HG02623 (cell line): ENCODE results near the gene DUSP28.
"Not testable (repeated sequence)": the region's sequence is repeated elsewhere in the genome, so short reads cannot be mapped to it uniquely, and the experiment has no call there.

ENCODE experiments used
- ATAC-seq: cut with Tn5 transposase; IDR thresholded peaks from one replicate; pipeline ENCODE4 v1.9.1; 2021; ENCODE audit warnings: moderate library complexity; ENCODE audit not compliant: unreplicated experiment

Gene DUSP28

DNA sequence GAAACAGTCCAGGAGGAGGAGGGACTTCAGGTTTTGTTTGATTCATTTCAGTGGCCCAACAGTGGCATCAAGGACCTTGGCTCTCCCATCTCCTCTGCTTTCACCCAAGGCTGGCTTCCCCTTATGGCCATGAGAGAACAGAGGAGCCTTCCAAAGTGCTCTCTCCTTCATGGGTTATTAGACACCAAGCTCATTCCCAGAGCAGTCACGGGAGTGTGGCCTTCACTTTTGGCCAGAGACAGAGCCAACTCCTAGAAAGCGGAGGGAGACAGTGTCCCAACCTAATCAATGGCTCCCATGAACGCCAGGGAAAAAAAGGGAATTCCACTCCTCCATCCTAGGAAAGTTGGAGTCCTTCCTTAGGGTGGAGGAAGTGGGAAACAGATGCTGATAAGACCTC is 871 bp upstream of the DUSP28 start:
- ATAC-seq = no peak

DNA sequence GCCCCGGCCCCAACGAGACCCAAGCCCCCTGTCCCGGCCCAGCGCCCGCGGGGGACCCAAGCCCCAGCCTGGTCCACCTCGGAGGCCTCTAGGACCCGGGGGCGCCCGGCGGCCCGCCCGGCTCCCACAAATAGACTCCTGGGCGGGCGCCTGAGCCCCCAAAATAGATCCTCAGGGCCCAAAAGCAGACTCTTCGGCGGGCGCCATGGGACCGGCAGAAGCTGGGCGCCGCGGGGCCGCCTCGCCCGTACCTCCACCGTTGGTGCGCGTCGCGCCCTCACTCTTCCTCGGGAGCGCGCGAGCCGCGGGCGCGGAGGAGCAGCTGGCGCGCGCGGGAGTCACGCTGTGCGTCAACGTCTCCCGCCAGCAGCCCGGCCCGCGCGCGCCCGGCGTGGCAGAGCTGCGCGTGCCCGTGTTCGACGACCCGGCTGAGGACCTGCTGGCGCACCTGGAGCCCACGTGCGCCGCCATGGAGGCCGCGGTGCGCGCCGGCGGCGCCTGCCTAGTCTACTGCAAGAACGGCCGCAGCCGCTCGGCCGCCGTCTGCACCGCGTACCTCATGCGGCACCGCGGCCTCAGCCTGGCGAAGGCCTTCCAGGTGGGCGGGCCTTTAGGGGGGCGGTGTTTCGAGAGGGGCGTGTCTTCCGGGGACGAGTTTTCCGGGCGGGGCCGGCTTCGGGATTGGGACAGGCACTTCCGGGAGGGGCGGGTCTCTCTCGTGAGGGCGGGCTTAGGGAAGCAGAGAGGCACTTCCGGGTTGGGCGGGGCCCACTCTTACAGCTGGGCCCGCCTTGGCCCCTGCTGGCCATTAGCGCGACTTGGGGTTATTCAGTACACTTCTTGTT is 545 bp downstream of the DUSP28 start:
- ATAC-seq = peak; percentile 54

- no peak for ATAC-seq
These were observed 1.3 kb downstream of the DUSP28 start for GRCh38 chr2:240561325-240561971.

- not testable (repeated sequence) for ATAC-seq
These were observed 3.1 kb downstream of the DUSP28 start for GRCh38 chr2:240563231-240563630.

GRCh38 chr2:240563951-240564560 is 3.9 kb downstream of the DUSP28 start:
- no peak for ATAC-seq

GRCh38 chr2:240564561-240565332 is 4.6 kb downstream of the DUSP28 start:
- ATAC-seq = no peak

DNA sequence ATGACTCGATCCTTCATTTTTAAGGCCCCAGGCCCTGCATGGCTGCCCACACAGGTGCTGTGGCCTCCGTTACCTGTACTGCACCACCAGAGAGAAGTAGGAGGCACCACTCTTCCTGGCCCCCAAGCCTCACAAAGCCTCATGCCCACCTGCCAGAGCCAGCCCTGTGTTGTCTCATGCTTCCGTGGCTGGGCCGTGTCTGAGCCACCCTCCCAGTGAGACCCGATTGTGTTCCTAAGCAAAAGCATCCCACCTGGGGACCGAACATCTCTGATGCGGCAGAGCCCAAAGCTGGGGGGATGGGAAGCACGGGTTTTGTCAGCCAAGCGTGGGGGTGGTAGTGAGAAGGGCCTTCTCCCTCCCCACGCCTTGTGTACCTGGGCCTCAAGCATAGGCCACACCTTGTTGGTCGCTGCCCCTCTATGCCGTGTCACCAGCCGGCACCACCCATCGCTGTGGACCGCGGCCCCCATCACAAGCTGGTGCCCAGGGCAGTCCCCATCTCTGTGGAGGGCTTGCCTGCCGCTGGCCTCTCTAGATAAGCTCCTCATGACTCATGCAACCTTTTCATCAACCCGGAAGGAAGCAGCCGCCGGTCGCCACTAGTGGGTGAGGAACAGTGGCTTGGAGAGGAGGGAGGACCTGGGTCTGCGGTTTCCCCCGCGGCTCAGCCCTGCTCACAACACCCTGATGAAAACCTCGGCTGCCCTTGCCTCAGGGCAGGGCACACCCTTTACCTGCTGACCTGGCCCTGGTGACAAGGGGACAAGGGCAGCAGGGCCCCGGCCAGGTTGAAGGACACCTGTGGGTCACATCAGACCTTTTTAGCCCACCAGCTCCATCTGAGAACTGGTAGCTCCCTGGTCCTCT is 5.4 kb downstream of the DUSP28 start:
- peak; percentile 19 for ATAC-seq

DNA sequence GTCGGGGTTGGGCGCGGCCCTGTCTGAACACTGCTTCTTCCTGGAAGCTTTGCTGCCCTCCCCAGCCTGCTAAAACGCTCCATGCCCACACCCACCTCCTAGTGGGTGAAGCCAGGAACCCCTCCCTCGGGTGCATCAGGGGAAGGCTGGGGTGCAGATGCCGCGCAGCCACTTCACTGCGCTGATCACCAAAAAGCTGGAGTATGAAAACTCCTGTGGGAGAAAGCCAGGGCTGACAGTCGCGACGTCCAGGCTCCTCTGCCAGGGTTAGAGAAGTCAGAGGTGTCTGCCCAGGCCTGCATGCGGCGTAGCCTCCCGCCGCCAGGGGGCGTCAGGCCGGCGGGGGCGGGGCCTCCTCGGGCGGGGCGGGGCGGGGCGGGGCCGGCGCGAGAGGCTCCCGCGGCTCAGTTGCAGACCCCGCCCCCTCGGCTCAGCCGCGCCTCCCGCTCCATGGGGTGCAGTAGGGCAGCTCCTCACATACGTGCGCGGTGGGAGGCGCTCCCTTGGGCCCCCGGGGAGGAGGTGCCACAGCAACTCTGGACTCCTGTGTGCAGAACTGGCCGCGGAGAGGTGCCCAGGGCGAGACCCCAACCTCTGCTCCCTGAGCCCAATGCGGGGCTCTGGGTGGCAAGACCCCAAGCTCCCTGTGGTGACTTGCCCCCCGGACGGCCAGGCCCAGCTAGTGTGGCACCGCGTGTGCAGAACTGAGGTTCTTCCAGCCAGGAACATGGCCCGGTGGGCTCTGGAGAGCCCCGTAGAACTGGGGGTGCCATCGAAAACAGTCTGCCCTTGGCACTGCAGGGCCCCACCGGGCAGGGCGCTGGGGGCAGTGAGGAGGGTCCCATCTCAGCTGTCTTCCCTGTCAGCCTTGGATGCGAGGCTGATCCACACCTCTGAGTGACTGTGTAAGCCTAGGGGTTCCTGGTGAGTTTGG is 6.3 kb downstream of the DUSP28 start:
- peak; percentile 39 for ATAC-seq

- no peak for ATAC-seq
These were observed 7.1 kb downstream of the DUSP28 start for GRCh38 chr2:240567137-240567871.

DNA sequence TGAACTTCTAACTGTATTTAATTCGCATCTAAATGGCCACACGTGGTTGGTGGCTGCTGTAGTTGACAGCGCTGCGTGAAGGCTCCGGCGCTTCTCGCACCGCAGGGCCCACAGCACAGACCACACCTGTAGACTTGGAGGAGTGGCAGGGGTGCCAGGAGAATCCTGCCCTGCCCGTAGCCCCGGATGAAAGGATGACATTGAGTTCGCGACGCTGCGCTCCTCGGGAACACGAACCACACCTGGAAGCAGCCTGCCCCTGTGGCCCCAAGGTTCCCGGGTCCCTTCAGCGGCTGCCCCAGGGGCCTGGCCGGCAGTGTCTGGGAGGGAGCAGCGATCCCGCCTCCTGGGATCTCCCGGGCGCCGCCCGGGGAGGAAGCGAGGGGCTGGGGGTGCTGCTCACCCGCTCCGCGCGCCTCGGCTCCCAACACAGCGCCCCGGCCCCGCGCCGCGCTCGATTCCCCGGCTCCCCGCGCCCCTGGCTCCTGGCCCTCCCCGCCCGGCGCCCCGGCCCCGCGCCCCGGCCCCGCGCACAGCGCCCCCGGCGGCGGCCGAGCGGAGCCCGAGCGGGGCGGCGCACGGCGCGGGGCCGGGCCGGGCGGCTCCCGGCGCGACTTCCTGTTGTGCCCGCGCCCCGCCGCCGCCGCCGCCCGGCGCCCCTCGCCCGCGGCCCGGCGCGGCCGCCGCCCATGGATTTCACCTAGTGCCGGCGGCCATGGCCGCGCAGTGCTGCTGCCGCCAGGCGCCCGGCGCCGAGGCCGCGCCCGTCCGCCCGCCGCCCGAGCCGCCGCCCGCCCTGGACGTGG is 7.9 kb downstream of the DUSP28 start, which contains the start of gene RNPEPL1:
Gene RNPEPL1 (plus strand): TSS at position 613 of the 806 bp plus-strand sequence. CDS start 103 bp downstream, at position 716.
- peak; percentile 32 for ATAC-seq

GRCh38 chr2:240568678-240569522 is 8.7 kb downstream of the DUSP28 start:
- ATAC-seq = peak; percentile 14

GRCh38 chr2:240569523-240569997 is 9.4 kb downstream of the DUSP28 start:
- ATAC-seq = no peak

DNA sequence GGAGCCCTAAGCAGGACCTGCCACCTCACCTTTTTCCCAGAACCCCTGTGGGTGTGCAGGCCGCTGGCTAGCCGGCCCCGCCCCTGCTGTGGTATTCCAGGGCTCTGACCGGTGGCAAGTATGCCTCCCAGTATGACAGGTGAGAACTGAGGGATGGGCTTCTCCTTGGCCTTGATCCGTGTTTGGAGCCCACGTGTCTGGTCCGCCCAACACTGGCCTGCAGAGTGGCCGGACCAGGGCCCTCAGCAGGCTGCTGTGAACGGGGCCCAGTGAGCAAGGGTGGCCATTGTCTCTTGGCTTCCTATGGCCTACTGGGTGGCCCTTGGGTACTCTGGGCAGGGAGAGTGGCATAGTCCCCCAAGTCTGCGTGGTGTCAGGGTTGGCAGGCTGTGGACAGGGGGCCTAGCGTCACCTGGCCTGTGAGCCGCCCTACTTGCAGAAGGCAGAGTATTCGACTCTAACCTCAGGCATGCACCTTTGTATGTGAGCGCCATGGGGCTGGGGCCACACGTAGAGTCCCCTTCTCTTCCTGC is 9.9 kb downstream of the DUSP28 start:
- no peak for ATAC-seq

GRCh38 chr2:240570531-240571313 is 10.6 kb downstream of the DUSP28 start:
- no peak for ATAC-seq

DNA sequence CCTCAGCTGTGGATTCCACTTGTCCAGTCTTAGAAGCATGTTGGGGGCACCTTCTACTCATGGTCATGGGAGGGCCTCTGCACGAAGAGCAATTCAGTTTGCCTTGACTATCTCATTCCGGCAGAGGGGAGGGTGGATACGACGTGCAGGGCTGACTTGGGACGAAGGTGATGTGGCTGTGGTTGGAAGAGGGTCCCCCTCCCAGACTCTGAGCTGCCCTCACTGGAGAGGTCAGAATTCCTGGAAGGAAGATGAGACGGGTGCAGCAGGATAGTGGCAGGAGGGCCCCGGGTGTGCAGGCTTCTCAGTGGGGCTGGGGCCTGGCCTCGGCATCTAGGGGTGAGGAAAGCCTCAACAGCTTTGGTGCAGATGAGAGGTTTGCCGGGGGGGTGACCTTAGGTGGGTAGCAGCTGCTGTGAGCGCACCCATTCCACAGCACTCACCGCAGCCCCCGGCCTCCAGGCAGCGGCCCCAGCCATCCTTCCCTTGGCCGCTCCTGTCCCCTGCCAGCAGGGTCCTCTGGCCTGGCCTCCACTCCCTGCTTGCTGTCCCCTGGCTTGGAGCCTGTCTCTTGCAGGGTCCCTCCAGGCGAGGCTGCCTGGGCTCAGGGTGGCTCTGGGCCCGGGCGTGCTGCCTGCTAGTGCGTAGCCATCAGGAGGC is 11.3 kb downstream of the DUSP28 start:
- no peak for ATAC-seq
